ENCODE data around the gene ERC1. TPM values are rescaled to one million over a fixed set of nuclear protein-coding genes. Genes with fewer than 3 reads are reported as not detected.
A peak's percentile ranks its signal among the peaks of the same experiment; 100 is the strongest.

The ERC1 gene
- total RNA-seq, 1 experiment from 2014 or later = 12.3 TPM

- Histone ChIP-seq H4K20me1 (ENCODE audit: low read length) (no peaks in the 10 kb centered on the region), H3K9ac (ENCODE audit: low read length) (no peak overlapping the region), H3K4me2 (ENCODE audit: low read length) (no peak overlapping the region), H3K27ac (ENCODE audit: low read length) (no peak overlapping the region), H3F3A (ENCODE audit: low read length, unreplicated experiment) (no peaks in the 10 kb centered on the region), H3K4me1 (ENCODE audit: insufficient read depth, low read length) (no peaks in the 10 kb centered on the region), H2AFZ (ENCODE audit: low read length) (no peak overlapping the region), H3K9me3 (ENCODE audit: low read length) (no peaks in the 10 kb centered on the region), H3K4me3 (ENCODE audit: low read length) (no peak overlapping the region), H3K27me3 (ENCODE audit: low read length) (no peaks in the 10 kb centered on the region), H3K79me2 (ENCODE audit: low read length) (no peaks in the 10 kb centered on the region), H3K36me3 (ENCODE audit: low read depth, low read length) (no peaks in the 10 kb centered on the region), H3K9me2 (replicated peaks; ENCODE audit: low read length) (no peaks in the 10 kb centered on the region)
- DNase-seq = no peak
- intact Hi-C loops (cut with micrococcal nuclease) = no loop called here
- TF ChIP-seq EZH2 (IDR thresholded peaks at IDR 0.05; ENCODE audit: low read length, unreplicated experiment) = no peak
- TF ChIP-seq CTCF (conservative IDR thresholded peaks at IDR 0.05; ENCODE audit: low read depth, low read length) = no peak
- no peak for TF ChIP-seq EZH2phosphoT487 (IDR thresholded peaks at IDR 0.05; ENCODE audit: borderline replicate concordance, low read length)
- POLR2A ChIA-PET (ENCODE audit: unreplicated experiment) = no interaction called here
- 0 out of 2 replicates have a peak, but pooled peaks have one; percentile 29 for ATAC-seq
- CTCF ChIA-PET = no interaction called here
- BruUV-seq (replicated peaks) = no TSS peak
Measured at GRCh38 chr12:968545-968944, 22.5 kb upstream of the ERC1 start.

- DNase-seq = no peak
- Histone ChIP-seq H2AFZ (ENCODE audit: low read length) (no peak overlapping the region), H3F3A (ENCODE audit: low read length, unreplicated experiment) (no peaks in the 10 kb centered on the region), H3K9ac (ENCODE audit: low read length) (no peak overlapping the region), H3K4me3 (ENCODE audit: low read length) (no peak overlapping the region), H4K20me1 (ENCODE audit: low read length) (no peaks in the 10 kb centered on the region), H3K27ac (ENCODE audit: low read length) (no peak overlapping the region), H3K4me1 (ENCODE audit: insufficient read depth, low read length) (no peaks in the 10 kb centered on the region), H3K9me2 (replicated peaks; ENCODE audit: low read length) (no peaks in the 10 kb centered on the region), H3K4me2 (ENCODE audit: low read length) (no peak overlapping the region), H3K9me3 (ENCODE audit: low read length) (no peaks in the 10 kb centered on the region), H3K27me3 (ENCODE audit: low read length) (no peaks in the 10 kb centered on the region), H3K79me2 (ENCODE audit: low read length) (no peaks in the 10 kb centered on the region), H3K36me3 (ENCODE audit: low read depth, low read length) (no peaks in the 10 kb centered on the region)
- BruUV-seq (replicated peaks) = no TSS peak
- intact Hi-C loops (cut with micrococcal nuclease) = no loop called here
- TF ChIP-seq EZH2 (IDR thresholded peaks at IDR 0.05; ENCODE audit: low read length, unreplicated experiment) (no peak), EZH2phosphoT487 (IDR thresholded peaks at IDR 0.05; ENCODE audit: borderline replicate concordance, low read length) (no peak)
- ATAC-seq = no peak
- CTCF ChIA-PET = no interaction called here
- POLR2A ChIA-PET (ENCODE audit: unreplicated experiment) = no interaction called here
Measured at GRCh38 chr12:969821-970220, 21.2 kb upstream of the ERC1 start.

GRCh38 chr12:971991-972390 lies 19.0 kb upstream of the ERC1 start:
- TF ChIP-seq EZH2phosphoT487 (IDR thresholded peaks at IDR 0.05; ENCODE audit: borderline replicate concordance, low read length) = no peak
- TF ChIP-seq CTCF (conservative IDR thresholded peaks at IDR 0.05; ENCODE audit: low read depth, low read length) = no peak
- no peaks in the 10 kb centered on the region for H3K4me1 ChIP-seq (ENCODE audit: insufficient read depth, low read length)
- POLR2A ChIA-PET (ENCODE audit: unreplicated experiment) = no interaction called here
- H3K4me3 ChIP-seq (ENCODE audit: low read length) = no peak overlapping the region
- no peaks in the 10 kb centered on the region for H4K20me1 ChIP-seq (ENCODE audit: low read length)
- DNase-seq (no peak), ATAC-seq (no peak)
- H3K27ac ChIP-seq (ENCODE audit: low read length) = no peak overlapping the region
- H3K79me2 ChIP-seq (ENCODE audit: low read length) = no peaks in the 10 kb centered on the region
- no peak overlapping the region for H3K9ac ChIP-seq (ENCODE audit: low read length)
- H2AFZ ChIP-seq (ENCODE audit: low read length) = no peak overlapping the region
- H3K9me3 ChIP-seq (ENCODE audit: low read length) = no peaks in the 10 kb centered on the region
- H3K36me3 ChIP-seq (ENCODE audit: low read depth, low read length) = no peaks in the 10 kb centered on the region
- H3K4me2 ChIP-seq (ENCODE audit: low read length) = no peak overlapping the region
- H3F3A ChIP-seq (ENCODE audit: low read length, unreplicated experiment) = no peaks in the 10 kb centered on the region
- no TSS peak for BruUV-seq (replicated peaks)
- intact Hi-C loops (cut with micrococcal nuclease) = no loop called here
- CTCF ChIA-PET = no interaction called here
- H3K9me2 ChIP-seq (replicated peaks; ENCODE audit: low read length) = no peaks in the 10 kb centered on the region
- H3K27me3 ChIP-seq (ENCODE audit: low read length) = no peaks in the 10 kb centered on the region
